Vagina (tissue), 2 donors: Measurements from ENCODE around the gene NUP93. TPM values are rescaled to one million over a fixed set of nuclear protein-coding genes. Genes with fewer than 3 reads are reported as not detected.

ENCODE experiments used
- DNase-seq, 2 donors: peaks; one replicate each; pipeline ENCODE4 v3.0.0-alpha.2; 2017; ENCODE audit errors: extremely low spot score in 2 of 2
- H3K27ac ChIP-seq: fragments of 200-600 bp; sonication (generic); one replicate; pipeline ENCODE4 v1.5.1; 2019
- H3K27me3 ChIP-seq: fragments of 200-600 bp; sonication (generic); one replicate; pipeline ENCODE4 v1.5.1; 2019
- H3K36me3 ChIP-seq, 2 donors: fragments of 200-600 bp; sonication (generic); one replicate each; pipeline ENCODE4 v1.5.1; 2017 to 2019
- H3K4me1 ChIP-seq: fragments of 200-600 bp; sonication (generic); one replicate; pipeline ENCODE4 v1.5.1; 2019
- H3K4me3 ChIP-seq, 2 donors: fragments of 200-600 bp; sonication (generic); 1 replicate in 1 of 2; 2 replicates in 1 of 2; pipeline ENCODE4 v1.5.1; 2016 to 2019
- H3K9me3 ChIP-seq: fragments of 200-600 bp; sonication (generic); one replicate; pipeline ENCODE4 v1.5.1; 2019
- CTCF ChIP-seq, 3 experiments: fragments of 450-650 bp in 2 of 3; fragments of 200-600 bp in 1 of 3; sonication (generic) in 1 of 3; IDR thresholded peaks; one replicate each; pipeline ENCODE4 v1.5.1; 2017 to 2019; ENCODE audit warnings: antibody characterized with exemption in 3 of 3, mild to moderate bottlenecking in 2 of 3, moderate library complexity in 2 of 3
- POLR2A ChIP-seq, 2 donors: fragments of 450-650 bp; IDR thresholded peaks; one replicate each; pipeline ENCODE4 v1.6.1; 2017; ENCODE audit warnings: antibody characterized with exemption in 2 of 2, mild to moderate bottlenecking in 2 of 2, moderate library complexity in 2 of 2
- POLR2AphosphoS5 ChIP-seq, 2 donors: sonication (generic); formaldehyde crosslinking; IDR thresholded peaks; one replicate each; pipeline ENCODE4 v1.9.0; 2017; ENCODE audit warnings: antibody characterized with exemption in 2 of 2, mild to moderate bottlenecking in 2 of 2, low read depth in 1 of 2; ENCODE audit not compliant: insufficient read depth in 1 of 2
- intact Hi-C: fragments of 100-400 bp; cut with DNase I; formaldehyde crosslinking; loops from one replicate; pipeline ENCODE4 v1.15.1; 2023
- total RNA-seq: library from RNA; depleted of rRNA; stranded (reverse); fragments of >200 nt; gene quantifications from one replicate; pipeline ENCODE4 v1.2.3, GENCODE V29; 2016

Gene NUP93
- total RNA-seq, 1 donor from 2014 or later, result 43.7 TPM

- H3K9me3 ChIP-seq, result no peaks in the 10 kb centered on the region
- no peaks in the 10 kb centered on the region for H3K4me1 ChIP-seq
- intact Hi-C loops, result no loop called here
- H3K27ac ChIP-seq, result no peak overlapping the region
- TF ChIP-seq CTCF (IDR thresholded peaks at IDR 0.05) (no peak), POLR2A (IDR thresholded peaks at IDR 0.05) (no peak), POLR2AphosphoS5 (IDR thresholded peaks at IDR 0.05; ENCODE audit: insufficient read depth in 1 of 2, low read depth in 1 of 2) (no peak)
- DNase-seq, result no peak
- peaks cover 0 to 32% of the 10 kb centered on the region in 2 donors for H3K36me3 ChIP-seq
- H3K4me3 ChIP-seq, result no peak overlapping the region
- no peaks in the 10 kb centered on the region for H3K27me3 ChIP-seq
Measured at GRCh38 chr16:56825826-56826225, 95.9 kb downstream of the NUP93 start.

- Histone ChIP-seq H3K4me1 (no peaks in the 10 kb centered on the region), H3K27ac (no peak overlapping the region), H3K36me3 (peaks cover 0 to 46% of the 10 kb centered on the region in 2 donors), H3K4me3 (no peak overlapping the region), H3K9me3 (no peaks in the 10 kb centered on the region), H3K27me3 (no peaks in the 10 kb centered on the region)
- TF ChIP-seq POLR2A (IDR thresholded peaks at IDR 0.05), result no peak
- TF ChIP-seq POLR2AphosphoS5 (IDR thresholded peaks at IDR 0.05; ENCODE audit: insufficient read depth in 1 of 2, low read depth in 1 of 2), result no peak
- no peak for TF ChIP-seq CTCF (IDR thresholded peaks at IDR 0.05)
- DNase-seq, result no peak
- intact Hi-C loops, result no loop called here
Measured at GRCh38 chr16:56828647-56829046, 98.7 kb downstream of the NUP93 start.

- intact Hi-C loops, result no loop called here
- no peak for TF ChIP-seq POLR2A (IDR thresholded peaks at IDR 0.05)
- TF ChIP-seq POLR2AphosphoS5 (IDR thresholded peaks at IDR 0.05; ENCODE audit: insufficient read depth in 1 of 2, low read depth in 1 of 2), result no peak
- no peak for TF ChIP-seq CTCF (IDR thresholded peaks at IDR 0.05)
- Histone ChIP-seq H3K27me3 (no peaks in the 10 kb centered on the region), H3K27ac (no peak overlapping the region), H3K36me3 (peaks cover 0 to 56% of the 10 kb centered on the region in 2 donors), H3K4me3 (no peak overlapping the region), H3K9me3 (no peaks in the 10 kb centered on the region), H3K4me1 (no peaks in the 10 kb centered on the region)
- no peak for DNase-seq
Measured at GRCh38 chr16:56830669-56831068, 100.7 kb downstream of the NUP93 start.

- Histone ChIP-seq H3K27me3 (no peaks in the 10 kb centered on the region), H3K9me3 (no peaks in the 10 kb centered on the region), H3K27ac (no peak overlapping the region), H3K36me3 (peaks cover 0 to 64% of the 10 kb centered on the region in 2 donors), H3K4me3 (no peak overlapping the region), H3K4me1 (no peaks in the 10 kb centered on the region)
- intact Hi-C loops, result no loop called here
- DNase-seq, result no peak
- TF ChIP-seq POLR2A (IDR thresholded peaks at IDR 0.05) (no peak), POLR2AphosphoS5 (IDR thresholded peaks at IDR 0.05; ENCODE audit: insufficient read depth in 1 of 2, low read depth in 1 of 2) (no peak), CTCF (IDR thresholded peaks at IDR 0.05) (no peak)
Measured at GRCh38 chr16:56832768-56833167, 102.8 kb downstream of the NUP93 start.

- no peak for DNase-seq
- no peaks in the 10 kb centered on the region for H3K27me3 ChIP-seq
- no peak overlapping the region for H3K4me3 ChIP-seq
- no peak overlapping the region for H3K27ac ChIP-seq
- peaks cover 0 to 70% of the 10 kb centered on the region in 2 donors for H3K36me3 ChIP-seq
- TF ChIP-seq CTCF (IDR thresholded peaks at IDR 0.05) (no peak), POLR2AphosphoS5 (IDR thresholded peaks at IDR 0.05; ENCODE audit: insufficient read depth in 1 of 2, low read depth in 1 of 2) (no peak), POLR2A (IDR thresholded peaks at IDR 0.05) (no peak)
- H3K9me3 ChIP-seq, result no peaks in the 10 kb centered on the region
- no peaks in the 10 kb centered on the region for H3K4me1 ChIP-seq
- intact Hi-C loops, result no loop called here
Measured at GRCh38 chr16:56833243-56833970, 103.5 kb downstream of the NUP93 start.
